Choroid plexus epithelial cell (primary cell): ENCODE data around the gene ASB10.
A peak's percentile ranks its signal among the peaks of the same experiment; 100 is the strongest.

Experiments used
- DNase-seq: peaks from one replicate; pipeline ENCODE4 v3.0.0-alpha.2; 2010; ENCODE audit warnings: low read depth
- H3K4me3 ChIP-seq: 2 replicates; pipeline ENCODE4 v1.5.1; 2011; ENCODE audit warnings: low read depth, mild to moderate bottlenecking, control low read depth, low read length, moderate library complexity
- TF ChIP-seq, protein P1 (sequence below): conservative IDR thresholded peaks from 2 replicates; pipeline ENCODE4 v1.5.1; 2011; ENCODE audit warnings: low read depth, mild to moderate bottlenecking, control low read depth, inconsistent platforms, low read length, moderate library complexity

Gene ASB10

DNA sequence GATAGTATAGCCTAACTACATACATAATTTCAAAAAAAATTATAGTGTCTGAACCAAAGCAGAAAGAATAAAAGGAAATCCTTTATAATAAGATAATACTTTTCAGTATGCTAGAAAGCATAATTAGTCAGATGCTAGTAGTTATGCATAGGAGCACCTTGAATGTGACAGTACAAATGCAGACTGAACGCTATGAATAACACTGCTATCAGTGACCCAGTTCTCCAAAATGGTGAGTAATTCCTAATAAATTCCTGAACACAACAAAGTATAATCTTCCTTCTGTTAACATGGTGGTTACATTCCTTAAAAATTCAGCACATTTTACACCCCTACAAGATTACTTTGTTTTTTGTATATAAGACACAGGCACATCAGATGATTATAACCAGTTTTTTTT lies 44.0 kb upstream of the ASB10 start:
- no peak overlapping the region for H3K4me3 ChIP-seq
- TF ChIP-seq, protein P1, sequence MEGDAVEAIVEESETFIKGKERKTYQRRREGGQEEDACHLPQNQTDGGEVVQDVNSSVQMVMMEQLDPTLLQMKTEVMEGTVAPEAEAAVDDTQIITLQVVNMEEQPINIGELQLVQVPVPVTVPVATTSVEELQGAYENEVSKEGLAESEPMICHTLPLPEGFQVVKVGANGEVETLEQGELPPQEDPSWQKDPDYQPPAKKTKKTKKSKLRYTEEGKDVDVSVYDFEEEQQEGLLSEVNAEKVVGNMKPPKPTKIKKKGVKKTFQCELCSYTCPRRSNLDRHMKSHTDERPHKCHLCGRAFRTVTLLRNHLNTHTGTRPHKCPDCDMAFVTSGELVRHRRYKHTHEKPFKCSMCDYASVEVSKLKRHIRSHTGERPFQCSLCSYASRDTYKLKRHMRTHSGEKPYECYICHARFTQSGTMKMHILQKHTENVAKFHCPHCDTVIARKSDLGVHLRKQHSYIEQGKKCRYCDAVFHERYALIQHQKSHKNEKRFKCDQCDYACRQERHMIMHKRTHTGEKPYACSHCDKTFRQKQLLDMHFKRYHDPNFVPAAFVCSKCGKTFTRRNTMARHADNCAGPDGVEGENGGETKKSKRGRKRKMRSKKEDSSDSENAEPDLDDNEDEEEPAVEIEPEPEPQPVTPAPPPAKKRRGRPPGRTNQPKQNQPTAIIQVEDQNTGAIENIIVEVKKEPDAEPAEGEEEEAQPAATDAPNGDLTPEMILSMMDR = no peak
- no peak for DNase-seq

DNA sequence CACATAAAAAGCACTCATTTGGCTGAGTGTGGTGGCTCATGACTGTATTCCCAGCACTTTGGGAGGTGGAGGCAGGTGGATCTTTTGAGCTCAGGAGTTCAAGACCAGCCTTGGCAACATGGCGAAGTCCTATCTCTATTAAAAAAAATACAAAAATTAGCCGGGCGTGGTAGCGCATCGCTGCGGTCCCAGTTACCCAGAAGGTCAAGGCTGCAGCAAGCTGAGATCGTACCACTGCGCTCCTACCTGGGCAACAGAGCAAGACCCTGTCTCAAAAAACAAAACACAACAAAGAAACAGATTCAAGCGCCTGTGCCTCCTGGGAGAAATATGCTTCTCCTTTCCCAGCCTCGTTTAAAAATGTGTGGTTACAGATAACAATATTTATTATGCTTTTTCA lies 42.2 kb upstream of the ASB10 start:
- TF ChIP-seq, protein P1 = no peak
- H3K4me3 ChIP-seq = no peak overlapping the region
- no peak for DNase-seq

DNA sequence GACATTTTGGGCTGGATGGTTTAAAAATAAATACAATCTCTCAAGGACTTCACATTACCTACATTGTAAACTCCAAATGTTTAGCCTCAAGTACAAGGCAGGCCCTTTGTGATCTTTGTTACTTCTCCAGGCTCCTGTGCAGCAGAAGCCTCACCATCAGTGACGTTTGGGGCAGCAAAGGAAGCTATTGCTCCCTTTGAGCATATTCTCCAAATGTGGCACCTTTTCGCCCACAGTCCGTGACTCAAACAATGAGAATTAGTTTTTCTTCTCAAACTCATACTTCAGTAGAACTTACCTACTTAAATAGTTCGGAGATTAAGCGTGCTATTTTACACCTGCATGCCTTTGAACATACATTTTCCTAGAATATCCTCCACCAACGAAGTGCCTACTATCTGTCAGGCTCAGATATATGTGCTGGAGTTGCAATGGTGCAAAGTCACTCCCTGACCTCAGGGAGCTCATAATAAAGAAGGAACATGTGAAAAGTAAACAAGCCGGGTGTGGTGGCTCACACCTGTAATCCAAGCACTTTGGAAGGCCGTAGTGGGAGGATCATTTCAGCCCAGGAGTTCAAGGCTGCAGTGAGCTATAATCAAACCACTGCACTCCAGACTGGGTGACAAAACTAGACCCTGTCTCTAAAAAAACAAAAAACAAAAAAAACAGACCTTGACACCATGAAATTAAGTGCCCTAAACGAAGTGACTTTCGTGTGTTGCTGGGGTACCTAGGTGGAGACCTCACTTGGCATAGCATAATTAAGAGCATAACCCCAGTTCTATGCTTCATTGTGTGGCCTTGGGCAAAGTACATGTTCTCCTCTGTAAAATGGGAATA lies 41.2 kb upstream of the ASB10 start:
- TF ChIP-seq, protein P1 = no peak
- peak overlapping the region; percentile 76 for H3K4me3 ChIP-seq
- DNase-seq = no peak

DNA sequence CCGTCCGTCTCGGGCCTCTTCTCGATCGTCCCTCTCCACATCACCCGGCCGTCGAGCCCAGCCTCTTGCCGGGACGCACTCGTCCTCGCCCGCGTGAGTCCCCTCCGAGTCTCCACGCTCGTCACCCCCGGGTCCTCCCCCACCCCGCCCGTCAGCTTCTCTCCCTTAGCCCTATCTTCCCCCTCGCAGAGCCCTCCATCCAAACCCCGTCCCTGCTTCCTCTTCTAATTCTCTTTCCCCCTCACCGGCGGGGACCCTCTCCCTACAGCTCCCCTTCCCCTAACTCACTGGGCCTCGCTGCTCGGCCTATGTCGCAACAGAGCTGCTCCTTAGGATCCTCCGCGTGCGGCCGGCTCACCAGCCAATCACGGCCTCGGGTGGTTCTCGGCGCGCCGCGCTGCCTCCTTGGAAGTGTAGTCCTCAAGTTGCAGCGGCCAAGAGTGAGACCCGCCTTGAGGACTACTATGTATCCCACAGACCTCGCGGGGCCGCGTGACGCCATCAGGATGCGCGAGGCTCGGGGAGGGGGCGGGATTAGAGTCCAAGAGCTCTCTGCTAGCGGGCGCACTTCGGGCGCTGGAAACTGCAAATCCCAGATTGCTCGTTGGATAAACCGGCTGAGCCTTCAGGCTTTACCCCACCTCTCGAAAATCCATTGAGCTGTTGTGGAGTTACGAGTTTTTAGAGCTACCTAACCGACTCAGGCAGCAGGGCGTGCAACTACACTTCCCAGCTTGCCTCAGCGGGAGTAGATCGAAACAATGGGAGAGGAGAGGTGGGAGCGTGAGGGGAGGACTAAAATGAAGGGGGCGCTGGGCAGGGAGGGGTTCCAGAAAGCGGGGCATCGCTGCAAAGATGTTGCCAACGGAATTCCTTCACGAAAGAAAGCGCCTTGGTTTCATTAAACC lies 40.1 kb upstream of the ASB10 start, which contains the start of gene ABCF2:
TSS of gene ABCF2 (minus strand) at position 331 of the 908 bp plus-strand sequence. CDS start 747 bp downstream, outside the sequence.
- peak; percentile 99 for DNase-seq
- H3K4me3 ChIP-seq = peak within 1 kb of the TSS; percentile 90
- TF ChIP-seq, protein P1 = peak; percentile 1

DNA sequence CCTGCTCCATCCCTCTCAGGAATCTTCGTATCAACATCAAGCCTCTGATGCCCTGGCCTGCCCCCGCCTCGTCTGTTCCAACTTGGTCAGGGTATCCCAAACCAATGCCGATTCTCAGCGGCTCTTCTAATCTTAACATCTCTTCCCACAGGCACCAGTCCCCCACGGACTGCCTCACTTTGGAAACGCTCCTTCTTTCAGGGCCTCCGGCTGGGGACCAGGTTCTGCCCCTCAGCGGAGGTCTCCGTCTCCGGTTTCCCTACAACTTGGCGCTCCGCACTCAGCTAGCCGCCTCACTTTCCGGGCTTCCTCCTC lies 39.5 kb upstream of the ASB10 start:
- peak overlapping the region; percentile 90 for H3K4me3 ChIP-seq
- TF ChIP-seq, protein P1 = no peak
- DNase-seq = no peak

DNA sequence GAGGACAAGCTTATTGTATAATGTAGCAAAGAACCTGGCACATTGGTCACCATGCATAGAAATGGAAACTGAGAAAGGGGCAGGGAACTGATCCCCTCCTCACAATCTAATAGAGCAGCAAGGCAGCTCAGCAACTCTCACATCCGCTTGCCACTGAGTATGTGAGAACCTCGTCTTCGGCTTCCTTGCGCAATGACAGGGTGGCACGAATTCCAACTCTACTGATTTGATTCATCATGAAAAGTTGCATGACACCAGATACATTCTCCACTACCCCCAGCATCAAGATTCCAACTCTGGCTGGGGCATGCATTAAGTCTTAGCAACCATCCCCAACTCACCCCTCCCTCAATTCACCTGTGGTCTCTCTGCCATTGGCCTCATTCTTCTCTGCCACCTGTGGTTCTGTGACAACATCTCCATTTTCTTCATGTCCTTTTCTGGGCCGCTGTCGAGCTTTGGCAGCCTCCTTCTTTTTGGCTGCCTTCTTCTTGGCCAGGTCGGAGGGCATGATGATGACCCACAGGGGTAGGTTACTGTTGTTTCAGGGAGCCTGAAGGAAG lies 39.0 kb upstream of the ASB10 start:
- no peak for DNase-seq
- H3K4me3 ChIP-seq = peak overlapping the region; percentile 90
- TF ChIP-seq, protein P1 = no peak
